SK-N-SH treated with all-trans-retinoic acid at 6 μM for 48 hours (cell line): Measurements from ENCODE around the gene CAPN8.

Experiments
- CREB5 ChIP-seq: fragments of 250-450 bp; sonication (Bioruptor Pico); IDR thresholded peaks from 2 replicates; pipeline ENCODE4 v1.5.1; 2020; ENCODE audit warnings: low read depth, mild to moderate bottlenecking, moderate library complexity
- CSRNP3 ChIP-seq: fragments of 250-450 bp; sonication (Bioruptor Pico); IDR thresholded peaks from 2 replicates; pipeline ENCODE4 v1.5.1; 2021; ENCODE audit warnings: mild to moderate bottlenecking, moderate library complexity
- SNAI2 ChIP-seq: fragments of 250-450 bp; sonication (Bioruptor Pico); IDR thresholded peaks from 2 replicates; pipeline ENCODE4 v1.5.0; 2020; ENCODE audit warnings: mild to moderate bottlenecking, moderate library complexity
- TCF4 ChIP-seq: fragments of 250-450 bp; sonication (Bioruptor Pico); IDR thresholded peaks from 2 replicates; pipeline ENCODE4 v1.8.0; 2021; ENCODE audit warnings: mild to moderate bottlenecking, moderate library complexity, borderline replicate concordance
- ZFP30 ChIP-seq: fragments of 450-650 bp; formaldehyde crosslinking; IDR thresholded peaks from 2 replicates; pipeline ENCODE4 v1.5.0; 2022; ENCODE audit warnings: mild to moderate bottlenecking, moderate library complexity

- TF ChIP-seq SNAI2 (CRISPR knock-in tag) = no peak
- no peak for TF ChIP-seq CREB5
- no peak for TF ChIP-seq CSRNP3 (CRISPR knock-in tag)
- TF ChIP-seq ZFP30 (CRISPR knock-in tag) = no peak
- no peak for TF ChIP-seq TCF4 (CRISPR knock-in tag)
Observed at GRCh38 chr1:223513309-223513708, 152.2 kb downstream of the CAPN8 start.
